Measurements from ENCODE around the gene CEP112. TPM values are rescaled to one million over a fixed set of nuclear protein-coding genes. Genes with fewer than 3 reads are reported as not detected.
A peak's percentile ranks its signal among the peaks of the same experiment; 100 is the strongest.

The CEP112 gene
- total RNA-seq, 1 experiment from 2014 or later = 41.6 TPM

GRCh38 chr17:66037221-66037620 lies 154.7 kb downstream of the CEP112 start:
- Histone ChIP-seq H3K27ac (no peak overlapping the region), H3K4me3 (no peak overlapping the region), H3K9me3 (replicated peaks) (peaks cover 4% of the 10 kb centered on the region; the same call in 1 of the 2 replicates), H3K4me1 (peaks cover 8% of the 10 kb centered on the region), H3K36me3 (peaks cover 60% of the 10 kb centered on the region), H3K27me3 (no peaks in the 10 kb centered on the region)
- no peak for DNase-seq

DNA sequence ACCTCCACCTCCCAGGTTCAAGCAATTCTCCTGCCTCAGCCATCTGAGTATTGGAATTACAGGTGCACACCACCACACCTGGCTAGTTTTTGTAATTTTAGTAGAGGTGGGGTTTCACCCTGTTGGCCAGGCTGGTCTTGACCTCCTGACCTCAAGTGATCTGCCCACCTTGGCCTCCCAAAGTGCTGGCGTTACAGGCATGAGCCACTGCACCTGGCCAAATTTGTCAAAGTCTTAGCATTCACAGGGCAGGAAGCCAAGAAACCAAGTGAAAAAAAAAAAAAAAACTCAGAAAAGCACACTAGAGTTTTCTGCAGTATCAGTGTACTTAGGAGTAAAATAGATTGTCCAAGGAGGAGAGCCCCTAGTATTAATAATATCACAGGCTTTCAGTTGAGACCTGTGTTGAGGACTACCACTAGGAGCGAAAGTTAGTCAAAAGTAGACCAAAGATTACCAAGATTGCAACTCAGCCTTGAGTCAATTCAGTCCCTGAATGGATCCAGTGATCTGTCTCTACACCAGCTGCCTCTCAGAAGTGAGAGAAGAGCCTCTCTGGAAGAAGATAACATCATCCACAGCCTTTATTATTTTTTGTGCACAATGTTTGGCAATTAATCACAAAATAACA lies 159.7 kb downstream of the CEP112 start:
- Histone ChIP-seq H3K36me3 (peaks cover 64% of the 10 kb centered on the region), H3K4me1 (peaks cover 13% of the 10 kb centered on the region), H3K27ac (peak overlapping the region; percentile 13; the same call in 1 of the 2 replicates), H3K4me3 (no peak overlapping the region), H3K9me3 (replicated peaks) (peaks cover 4% of the 10 kb centered on the region; the same call in 1 of the 2 replicates), H3K27me3 (no peaks in the 10 kb centered on the region)
- DNase-seq = peak; percentile 53 to 79

DNA sequence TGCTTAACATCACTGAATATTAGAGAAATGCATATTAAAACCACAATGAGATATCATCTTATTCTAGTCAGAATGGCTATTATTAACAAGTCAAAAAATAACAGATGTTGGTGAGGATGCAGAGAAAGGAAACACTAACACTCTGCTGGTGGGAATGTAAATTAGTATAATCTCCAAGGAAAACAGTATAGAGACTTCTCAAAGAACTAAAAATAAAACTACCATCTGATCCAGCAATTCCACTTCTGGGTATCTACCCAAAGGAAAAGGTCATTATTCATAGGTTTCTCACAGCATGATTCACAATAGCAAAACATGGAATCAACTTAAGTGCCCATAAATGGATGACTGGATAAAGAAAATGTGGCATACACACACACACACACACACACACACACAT lies 166.4 kb downstream of the CEP112 start:
- H3K27ac ChIP-seq = no peak overlapping the region
- peaks cover 83% of the 10 kb centered on the region for H3K36me3 ChIP-seq
- H3K4me1 ChIP-seq = no peaks in the 10 kb centered on the region
- no peak for DNase-seq
- no peak overlapping the region for H3K4me3 ChIP-seq
- H3K27me3 ChIP-seq = no peaks in the 10 kb centered on the region
- peaks cover 5% of the 10 kb centered on the region; the same call in 1 of the 2 replicates for H3K9me3 ChIP-seq (replicated peaks)

DNA sequence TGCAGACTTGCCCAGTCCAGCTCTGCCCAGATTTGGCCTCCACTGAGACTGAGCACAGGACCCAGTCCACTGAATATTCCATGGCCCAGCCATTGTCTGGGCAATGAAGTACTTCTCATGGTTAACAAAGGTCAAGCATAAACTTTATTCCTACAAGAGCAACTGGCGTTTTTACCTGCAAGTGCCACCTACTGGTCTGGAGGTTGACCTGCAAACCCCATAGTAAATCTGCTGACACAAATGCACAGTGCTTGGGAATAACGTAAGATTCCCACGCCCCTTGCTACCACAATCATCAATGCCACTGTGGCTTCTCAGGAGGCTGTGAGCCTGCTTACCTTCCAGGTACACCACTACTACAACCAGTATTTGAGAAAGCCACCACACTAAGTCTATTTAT lies 170.2 kb downstream of the CEP112 start:
- DNase-seq = no peak
- Histone ChIP-seq H3K4me3 (no peak overlapping the region), H3K4me1 (no peaks in the 10 kb centered on the region), H3K27ac (no peak overlapping the region), H3K36me3 (peaks cover 72% of the 10 kb centered on the region), H3K27me3 (no peaks in the 10 kb centered on the region), H3K9me3 (replicated peaks) (peaks cover 5% of the 10 kb centered on the region; the same call in 1 of the 2 replicates)

DNA sequence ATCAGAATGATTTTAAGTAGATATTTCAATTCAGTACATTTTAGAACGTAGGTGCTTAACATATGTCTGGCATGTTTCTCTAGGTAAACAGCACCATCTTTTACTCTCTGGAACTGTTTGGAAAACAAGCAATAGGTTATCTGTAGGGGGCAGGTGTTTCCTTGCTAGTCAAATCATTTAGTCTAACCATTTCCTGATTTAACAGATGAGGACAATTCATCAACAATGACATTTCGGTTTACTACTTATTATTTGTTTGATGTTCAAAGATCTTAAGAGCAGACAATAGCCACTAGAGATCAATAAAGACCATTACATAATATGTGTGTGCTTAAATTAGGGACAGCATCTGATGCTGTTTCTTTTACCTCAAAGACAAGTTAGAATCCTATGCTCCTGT lies 173.1 kb downstream of the CEP112 start:
- no peak for DNase-seq
- Histone ChIP-seq H3K27me3 (no peaks in the 10 kb centered on the region), H3K36me3 (peaks cover 62% of the 10 kb centered on the region), H3K4me3 (no peak overlapping the region), H3K9me3 (replicated peaks) (peaks cover 2% of the 10 kb centered on the region; the same call in 1 of the 2 replicates), H3K27ac (no peak overlapping the region), H3K4me1 (no peaks in the 10 kb centered on the region)

DNA sequence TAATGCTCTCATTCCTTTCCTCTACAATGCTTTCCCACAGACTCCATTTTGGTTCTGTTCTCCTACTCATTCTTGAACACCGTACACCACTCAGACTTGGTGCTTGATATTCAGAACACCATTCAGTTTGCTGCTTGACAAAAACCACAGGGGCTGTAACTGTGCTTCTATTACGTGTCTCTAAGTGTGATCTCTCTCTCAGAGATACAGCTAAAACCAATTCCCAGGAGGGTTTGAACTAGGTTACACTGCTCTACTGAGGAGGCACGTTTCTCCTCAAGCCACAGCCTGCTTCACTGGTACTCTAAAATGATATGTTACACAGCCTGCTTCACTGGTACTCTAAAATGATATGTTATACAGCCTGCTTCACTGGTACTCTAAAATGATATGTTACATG lies 175.7 kb downstream of the CEP112 start:
- peaks cover 45% of the 10 kb centered on the region for H3K36me3 ChIP-seq
- H3K4me1 ChIP-seq = no peaks in the 10 kb centered on the region
- H3K27me3 ChIP-seq = no peaks in the 10 kb centered on the region
- H3K27ac ChIP-seq = no peak overlapping the region
- no peak overlapping the region for H3K4me3 ChIP-seq
- H3K9me3 ChIP-seq (replicated peaks) = no peaks in the 10 kb centered on the region
- no peak for DNase-seq

- Histone ChIP-seq H3K27ac (no peak overlapping the region), H3K36me3 (peaks cover 36% of the 10 kb centered on the region), H3K27me3 (no peaks in the 10 kb centered on the region)
Measured at GRCh38 chr17:66008680-66009079, 183.3 kb downstream of the CEP112 start.

DNA sequence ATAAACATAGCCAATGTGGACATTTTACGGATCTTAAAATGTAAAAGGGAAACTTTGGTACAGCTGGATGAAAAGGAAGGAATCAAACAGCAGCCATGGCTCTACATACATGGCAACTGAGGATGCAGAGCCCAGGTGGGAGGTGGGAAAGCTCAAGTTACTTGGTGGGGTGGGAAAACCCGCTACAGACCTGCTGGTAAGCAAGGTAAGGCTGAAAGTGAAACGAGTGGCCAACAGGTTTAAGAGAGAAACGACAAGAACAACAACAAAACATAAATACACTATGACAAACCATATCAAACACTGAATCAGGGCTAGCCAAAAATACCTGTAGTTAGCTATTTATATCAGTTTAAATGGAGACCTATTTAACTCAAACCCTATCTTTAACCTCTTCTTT lies 185.3 kb downstream of the CEP112 start:
- Histone ChIP-seq H3K9me3 (replicated peaks) (no peaks in the 10 kb centered on the region), H3K36me3 (peaks cover 45% of the 10 kb centered on the region), H3K27me3 (no peaks in the 10 kb centered on the region), H3K27ac (no peak overlapping the region), H3K4me3 (no peak overlapping the region), H3K4me1 (no peaks in the 10 kb centered on the region)
- DNase-seq = no peak

More at GRCh38 chr17:66008680-66009079, 183.3 kb downstream of the CEP112 start:
- H3K9me3 ChIP-seq (replicated peaks) = no peaks in the 10 kb centered on the region
- H3K4me1 ChIP-seq = no peaks in the 10 kb centered on the region
- H3K4me3 ChIP-seq = no peak overlapping the region
- DNase-seq = no peak

DNA sequence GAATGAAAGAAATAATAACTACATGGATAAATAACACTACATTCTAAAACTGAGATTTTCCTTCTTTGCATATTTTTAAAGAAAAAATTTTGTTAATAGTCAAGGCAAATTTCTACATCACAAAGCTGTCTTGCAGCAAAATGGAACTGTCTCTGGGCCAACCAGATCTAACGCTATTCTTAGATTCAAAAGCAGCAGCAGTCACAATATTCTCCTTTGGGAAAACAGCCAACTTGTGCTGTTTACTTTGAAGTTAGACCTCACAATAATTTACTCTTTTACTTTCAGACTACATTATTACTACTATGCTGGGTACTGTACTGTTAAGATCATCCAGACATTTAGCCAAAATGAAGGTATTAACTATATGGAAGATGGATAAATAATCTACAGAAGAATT lies 189.1 kb downstream of the CEP112 start:
- Histone ChIP-seq H3K27ac (no peak overlapping the region), H3K27me3 (no peaks in the 10 kb centered on the region), H3K36me3 (peaks cover 52% of the 10 kb centered on the region), H3K4me3 (no peak overlapping the region), H3K4me1 (no peaks in the 10 kb centered on the region), H3K9me3 (replicated peaks) (no peaks in the 10 kb centered on the region)
- no peak for DNase-seq

- no peaks in the 10 kb centered on the region for H3K4me1 ChIP-seq
- H3K9me3 ChIP-seq (replicated peaks) = no peaks in the 10 kb centered on the region
- no peak overlapping the region for H3K27ac ChIP-seq
- no peak for DNase-seq
- H3K27me3 ChIP-seq = no peaks in the 10 kb centered on the region
- H3K4me3 ChIP-seq = no peak overlapping the region
- peaks cover 59% of the 10 kb centered on the region for H3K36me3 ChIP-seq
Measured at GRCh38 chr17:66002063-66002585, 189.8 kb downstream of the CEP112 start.

DNA sequence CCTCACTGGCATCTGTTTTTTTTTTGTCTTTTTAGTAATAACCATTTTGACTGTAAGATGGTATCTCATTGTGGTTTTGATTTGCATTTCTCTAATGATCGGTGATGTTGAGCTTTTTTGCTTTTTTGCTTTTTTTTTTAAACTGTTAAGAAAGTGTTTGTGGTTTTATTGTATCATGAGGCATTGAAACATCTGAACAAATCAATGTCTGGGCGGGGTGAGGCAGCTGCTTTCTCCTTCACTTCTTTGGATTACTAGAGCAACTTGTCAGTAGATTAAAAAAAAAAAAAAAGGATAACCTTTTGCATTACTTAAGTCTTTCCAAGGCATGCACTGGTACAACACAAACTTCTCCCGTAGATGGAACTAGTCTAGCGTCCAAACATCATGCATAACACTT lies 191.7 kb downstream of the CEP112 start:
- DNase-seq = no peak
- Histone ChIP-seq H3K4me1 (no peaks in the 10 kb centered on the region), H3K9me3 (replicated peaks) (no peaks in the 10 kb centered on the region), H3K27ac (no peak overlapping the region), H3K36me3 (peaks cover 59% of the 10 kb centered on the region), H3K27me3 (no peaks in the 10 kb centered on the region), H3K4me3 (no peak overlapping the region)

GRCh38 chr17:65998675-65999074 lies 193.3 kb downstream of the CEP112 start:
- Histone ChIP-seq H3K27ac (no peak overlapping the region), H3K4me3 (no peak overlapping the region), H3K36me3 (peaks cover 45% of the 10 kb centered on the region), H3K4me1 (no peaks in the 10 kb centered on the region), H3K9me3 (replicated peaks) (no peaks in the 10 kb centered on the region), H3K27me3 (no peaks in the 10 kb centered on the region)
- DNase-seq = no peak

DNA sequence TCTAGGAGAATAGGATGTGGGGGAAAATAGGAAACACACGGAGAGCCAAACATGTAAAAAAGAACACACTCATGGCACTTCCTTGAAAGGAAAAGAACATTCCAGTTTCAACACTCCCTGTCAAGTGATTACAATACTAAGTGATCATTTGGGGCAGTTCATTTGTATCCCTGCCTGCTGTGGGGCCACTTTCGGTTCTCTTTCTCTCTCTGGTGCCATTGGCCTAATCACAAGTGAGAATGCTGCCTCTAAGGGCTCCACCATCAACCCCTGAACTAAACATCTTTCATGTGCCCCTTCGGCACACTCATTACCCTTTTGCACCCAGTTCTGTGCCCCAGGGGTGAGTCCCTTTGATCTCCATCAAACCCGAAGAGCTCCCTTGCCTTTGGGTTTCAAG lies 197.3 kb downstream of the CEP112 start:
- no peak overlapping the region for H3K4me3 ChIP-seq
- no peak overlapping the region for H3K27ac ChIP-seq
- no peaks in the 10 kb centered on the region for H3K4me1 ChIP-seq
- H3K9me3 ChIP-seq (replicated peaks) = no peaks in the 10 kb centered on the region; the same call in 1 of the 2 replicates
- H3K36me3 ChIP-seq = peaks cover 23% of the 10 kb centered on the region
- no peak for DNase-seq
- H3K27me3 ChIP-seq = no peaks in the 10 kb centered on the region

GRCh38 chr17:65994114-65994513 lies 197.8 kb downstream of the CEP112 start:
- Histone ChIP-seq H3K4me3 (no peak overlapping the region), H3K9me3 (replicated peaks) (no peaks in the 10 kb centered on the region; the same call in 1 of the 2 replicates), H3K27me3 (no peaks in the 10 kb centered on the region), H3K27ac (no peak overlapping the region), H3K4me1 (no peaks in the 10 kb centered on the region), H3K36me3 (peaks cover 20% of the 10 kb centered on the region)
- DNase-seq = no peak

GRCh38 chr17:65990593-65990992 lies 201.3 kb downstream of the CEP112 start:
- Histone ChIP-seq H3K4me1 (no peaks in the 10 kb centered on the region), H3K27me3 (no peaks in the 10 kb centered on the region), H3K27ac (no peak overlapping the region), H3K36me3 (peaks cover 3% of the 10 kb centered on the region; the same call in 1 of the 2 replicates), H3K4me3 (no peak overlapping the region), H3K9me3 (replicated peaks) (peaks cover 4% of the 10 kb centered on the region; the same call in 1 of the 2 replicates)
- no peak for DNase-seq

DNA sequence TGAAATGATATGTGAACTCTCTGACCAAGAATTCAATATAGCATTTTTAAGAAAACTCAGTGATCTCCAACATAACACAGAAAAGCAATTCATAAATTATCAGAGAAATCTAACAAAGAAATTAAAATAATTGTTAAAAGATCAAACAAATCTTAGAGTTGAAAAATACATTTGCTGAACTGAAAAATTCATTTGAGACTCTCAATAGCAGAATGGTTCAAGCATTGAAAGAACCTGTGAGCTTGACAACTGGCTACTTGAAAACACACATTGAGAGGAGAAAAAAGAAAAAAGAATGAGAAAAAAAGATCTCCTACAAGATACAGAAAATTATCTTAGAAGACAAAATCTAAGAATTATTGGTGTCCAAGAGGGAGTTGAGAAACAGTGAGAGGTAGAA lies 203.5 kb downstream of the CEP112 start:
- no peaks in the 10 kb centered on the region for H3K27me3 ChIP-seq
- no peaks in the 10 kb centered on the region for H3K4me1 ChIP-seq
- no peaks in the 10 kb centered on the region; the same call in 1 of the 2 replicates for H3K36me3 ChIP-seq
- no peak overlapping the region for H3K4me3 ChIP-seq
- no peak for DNase-seq
- no peak overlapping the region for H3K27ac ChIP-seq
- H3K9me3 ChIP-seq (replicated peaks) = peaks cover 4% of the 10 kb centered on the region; the same call in 1 of the 2 replicates
